T-cell (primary cell): ENCODE data around the gene BBC3. TPM values are rescaled to one million over a fixed set of nuclear protein-coding genes. Genes with fewer than 3 reads are reported as not detected.
A peak's percentile ranks its signal among the peaks of the same experiment; 100 is the strongest.

ENCODE experiments used
- ATAC-seq, 4 experiments: fragments of 200-7000 bp in 3 of 4; fragments of 150-1000 bp in 1 of 4; cut with Tn5 transposase; replicated peaks in 1 of 4; 1 replicate in 3 of 4; 2 replicates in 1 of 4; pipeline ENCODE4 v1.10.0; 2021; ENCODE audit warnings: moderate library complexity in 3 of 4, mild to moderate bottlenecking in 2 of 4, moderate number of reproducible peaks in 1 of 4
- CTCF ChIA-PET, 2 donors: fragments of 300-600 bp; sonication (Branson Sonifier 250); formaldehyde crosslinking; loops; one replicate each; lab custom pipeline; 2022; ENCODE audit warnings: antibody characterized with exemption in 2 of 2; lab: Charles Lee
- POLR2A ChIA-PET, 2 donors: fragments of 300-600 bp; sonication (Branson Sonifier 250); formaldehyde crosslinking; loops; one replicate each; lab custom pipeline; 2022; ENCODE audit warnings: antibody characterized with exemption in 2 of 2; lab: Charles Lee
- DNase-seq, 35 experiments: peaks; one replicate each; pipeline versions ENCODE4 v3.0.0 to v3.0.0-alpha.2; 2013 to 2023
- H3K27ac ChIP-seq: one replicate; pipeline ENCODE4 v1.5.1; 2013; ENCODE audit warnings: low read length
- H3K27me3 ChIP-seq, 2 experiments: replicated peaks in 1 of 2; 1 replicate in 1 of 2; 2 replicates in 1 of 2; pipeline versions ENCODE4 v1.6.1 to v1.7.0; 2013; ENCODE audit warnings: low read length in 1 of 2, mixed read lengths in 1 of 2; ENCODE audit not compliant: control insufficient read depth in 2 of 2, insufficient read depth in 2 of 2; ENCODE audit errors: extremely low read depth in 1 of 2
- H3K36me3 ChIP-seq, 2 donors: 1 replicate in 1 of 2; 2 replicates in 1 of 2; pipeline versions ENCODE4 v1.6.1 to v1.7.0; 2013; ENCODE audit warnings: low read length in 1 of 2; ENCODE audit not compliant: control insufficient read depth in 2 of 2, insufficient read depth in 1 of 2; ENCODE audit errors: extremely low read depth in 1 of 2
- H3K4me1 ChIP-seq, 2 experiments: 1 replicate in 1 of 2; 2 replicates in 1 of 2; pipeline versions ENCODE4 v1.6.1 to v1.7.0; 2013; ENCODE audit warnings: low read length in 2 of 2, mixed read lengths in 1 of 2; ENCODE audit not compliant: insufficient read depth in 2 of 2, control insufficient read depth in 1 of 2; ENCODE audit errors: extremely low read depth in 1 of 2
- H3K4me3 ChIP-seq, 2 donors: 1 replicate in 1 of 2; 2 replicates in 1 of 2; pipeline versions ENCODE4 v1.5.1 to v1.7.0; 2013; ENCODE audit warnings: mild to moderate bottlenecking in 2 of 2, low read length in 1 of 2, moderate library complexity in 1 of 2; ENCODE audit not compliant: control insufficient read depth in 1 of 2; ENCODE audit errors: extremely low read depth in 1 of 2
- H3K9me3 ChIP-seq: 2 replicates; pipeline ENCODE4 v1.7.0; 2013
- H3K27ac Mint-ChIP-seq, 2 donors: one replicate each; pipeline ENCODE4 v1.8.0; 2020 to 2021; ENCODE audit warnings: mild to moderate bottlenecking in 2 of 2, mixed read lengths in 2 of 2
- H3K27me3 Mint-ChIP-seq, 2 donors: one replicate each; pipeline ENCODE4 v1.8.0; 2021 to 2022; ENCODE audit warnings: mixed read lengths in 2 of 2
- H3K36me3 Mint-ChIP-seq: one replicate; pipeline ENCODE4 v1.8.0; 2021; ENCODE audit warnings: mixed read lengths
- H3K4me1 Mint-ChIP-seq, 3 donors: one replicate each; pipeline ENCODE4 v1.8.0; 2020 to 2022; ENCODE audit warnings: mixed read lengths in 3 of 3, mild to moderate bottlenecking in 1 of 3
- H3K4me3 Mint-ChIP-seq, 3 donors: one replicate each; pipeline ENCODE4 v1.8.0; 2020 to 2022; ENCODE audit warnings: mild to moderate bottlenecking in 3 of 3, mixed read lengths in 3 of 3, moderate library complexity in 3 of 3
- H3K9me3 Mint-ChIP-seq, 3 donors: one replicate each; pipeline ENCODE4 v1.8.0; 2020 to 2022; ENCODE audit warnings: mixed read lengths in 3 of 3
- WGBS: methylation state at CpG from one replicate; pipeline ENCODE4 v1.1.5; 2013; ENCODE audit warnings: missing lambda C conversion rate; ENCODE audit not compliant: insufficient coverage; 5-methylcytosine and 5-hydroxymethylcytosine counted together
- total RNA-seq, 35 experiments: library from RNA in 6 of 35; stranded (reverse) in 6 of 35; fragments of 120-200 nt in 1 of 35; gene quantifications; one replicate each; pipeline versions ENCODE4 v1.2.1 to v1.2.4 and lab custom pipeline; 2013 to 2026

Gene BBC3
- total RNA-seq, 5 donors from 2014 or later (not counting 1 experiment from before 2014, with no cell fraction given): 20.0 to 48.6 (median 39.2) TPM

- Mint-ChIP-seq H3K27ac (peak within 1 kb of the TSS; percentile 97 to 98), H3K4me3 (peak within 1 kb of the TSS; percentile 95 to 97 (median 96)), H3K27me3 (no peaks in the 10 kb centered on the region), H3K4me1 (peaks cover 18 to 19% (median 18%) of the 10 kb centered on the region in 3 donors), H3K9me3 (no peaks in the 10 kb centered on the region), H3K36me3 (peaks cover 8% of the 10 kb centered on the region)
- DNase-seq (peak; percentile 92 to 100 (median 99)), ATAC-seq (peak; percentile 76 to 83 (median 76))
- Histone ChIP-seq H3K4me3 (peak within 1 kb of the TSS; percentile 78 to 99), H3K36me3 (peaks cover 9 to 20% of the 10 kb centered on the region in 2 donors), H3K27ac (peak within 1 kb of the TSS; percentile 98), H3K27me3 (no peaks in the 10 kb centered on the region), H3K4me1 (peaks cover 0 to 26% of the 10 kb centered on the region in 2 experiments), H3K9me3 (no peaks in the 10 kb centered on the region)
- POLR2A ChIA-PET: interaction anchor here (0.6 to 1.3 kb wide), 6 partner anchors 18 to 427 kb away, joined by 3 to 9 read pairs (median 6); partner anchors contain the start of gene CCDC9 (in 2 of the 2)
- CTCF ChIA-PET: interaction anchor here in 1 of 2 donors (0.6 to 2.0 kb wide), 12 partner anchors 12 to 516 kb away, joined by 3 to 12 read pairs (median 6); partner anchors contain the start of genes CCDC9, DHX34 and ZC3H4
- under 1% methylated on average over 45 of the region's 72 CpGs for WGBS
These were observed 43.3 kb upstream of the BBC3 start, which contains the start of gene INAFM1 for GRCh38 chr19:47274071-47274890. Gene INAFM1, plus strand, starts transcription at chr19:47274885. Its CDS starts 35 bp downstream, at chr19:47274920.

GRCh38 chr19:47273313-47274070, 42.5 kb upstream of the BBC3 start:
- WGBS: under 1% methylated on average over 28 of the region's 54 CpGs
- H3K4me1 Mint-ChIP-seq: peaks cover 18 to 19% (median 18%) of the 10 kb centered on the region in 3 donors
- CTCF ChIA-PET: interaction anchor here in 1 of 2 donors (0.6 to 2.0 kb wide), 6 partner anchors 17 to 515 kb away, joined by 3 to 12 read pairs (median 4); partner anchors contain the start of genes CCDC9 and DHX34
- H3K36me3 Mint-ChIP-seq: peaks cover 8% of the 10 kb centered on the region
- H3K27ac Mint-ChIP-seq: peak overlapping the region; percentile 97 to 98
- POLR2A ChIA-PET: interaction anchor here in 1 of 2 donors (0.6 kb wide), 2 partner anchors 313 to 427 kb away, joined by 5 to 9 read pairs; no protein-coding TSS in a partner anchor
- no peaks in the 10 kb centered on the region for H3K9me3 Mint-ChIP-seq
- DNase-seq: peak; percentile 76 to 91 (median 85)
- peak; percentile 68 to 71 (median 69) for ATAC-seq
- Histone ChIP-seq H3K27ac (peak overlapping the region; percentile 98), H3K27me3 (no peaks in the 10 kb centered on the region), H3K4me3 (peak overlapping the region; percentile 78 to 99), H3K36me3 (peaks cover 9 to 21% of the 10 kb centered on the region in 2 donors), H3K4me1 (peaks cover 0 to 26% of the 10 kb centered on the region in 2 experiments), H3K9me3 (no peaks in the 10 kb centered on the region)
- H3K27me3 Mint-ChIP-seq: no peaks in the 10 kb centered on the region
- peak overlapping the region; percentile 95 to 97 (median 96) for H3K4me3 Mint-ChIP-seq

- Mint-ChIP-seq H3K4me1 (peaks cover 18 to 19% (median 18%) of the 10 kb centered on the region in 3 donors), H3K36me3 (peaks cover 12% of the 10 kb centered on the region), H3K27me3 (no peaks in the 10 kb centered on the region), H3K27ac (peak overlapping the region; percentile 89), H3K9me3 (no peaks in the 10 kb centered on the region), H3K4me3 (peak overlapping the region; percentile 77 to 96 (median 95))
- Histone ChIP-seq H3K4me3 (peak overlapping the region; percentile 78 to 99), H3K36me3 (peaks cover 9 to 26% of the 10 kb centered on the region in 2 donors), H3K9me3 (no peaks in the 10 kb centered on the region), H3K4me1 (peaks cover 0 to 26% of the 10 kb centered on the region in 2 experiments), H3K27me3 (no peaks in the 10 kb centered on the region), H3K27ac (peak overlapping the region; percentile 42)
- POLR2A ChIA-PET: interaction anchor here in 1 of 2 donors (0.5 kb wide), 1 partner anchor 38 kb away, joined by 3 read pairs; no protein-coding TSS in a partner anchor
- CTCF ChIA-PET: interaction anchor here (0.5 to 1.0 kb wide), 3 partner anchors 16 to 156 kb away, joined by 3 to 5 read pairs (median 3); partner anchors contain the start of gene CCDC9 (in 1 of the 2)
- DNase-seq (peak in 10 of 35 experiments; percentile 9 to 35 (median 26)), ATAC-seq (no peak)
- 60% methylated on average over 20 of the region's 42 CpGs for WGBS
These were observed 41.7 kb upstream of the BBC3 start for GRCh38 chr19:47272448-47273312.

GRCh38 chr19:47271949-47272348, 41.0 kb upstream of the BBC3 start:
- no peaks in the 10 kb centered on the region for H3K27me3 Mint-ChIP-seq
- peaks cover 17% of the 10 kb centered on the region for H3K36me3 Mint-ChIP-seq
- Histone ChIP-seq H3K9me3 (no peaks in the 10 kb centered on the region), H3K27me3 (no peaks in the 10 kb centered on the region), H3K4me1 (peaks cover 0 to 26% of the 10 kb centered on the region in 2 experiments), H3K36me3 (peaks cover 12 to 33% of the 10 kb centered on the region in 2 donors), H3K27ac (no peak overlapping the region), H3K4me3 (no peak overlapping the region)
- peaks cover 18 to 19% (median 18%) of the 10 kb centered on the region in 3 donors for H3K4me1 Mint-ChIP-seq
- no peaks in the 10 kb centered on the region for H3K9me3 Mint-ChIP-seq
- ATAC-seq (no peak), DNase-seq (no peak)
- ChIA-PET POLR2A (interaction anchor here in 1 of 2 donors (0.5 kb wide), 1 partner anchor 37 kb away, joined by 3 read pairs; no protein-coding TSS in a partner anchor), CTCF (interaction anchor here (0.5 to 1.0 kb wide), 2 partner anchors 15 to 155 kb away, joined by 3 to 5 read pairs; partner anchors contain the start of gene CCDC9 (in 1 of the 2))
- H3K27ac Mint-ChIP-seq: no peak overlapping the region
- WGBS: 93% methylated on average over 4 of the region's 6 CpGs
- peak overlapping the region in 1 of 3 donors; percentile 96 for H3K4me3 Mint-ChIP-seq

GRCh38 chr19:47270408-47270807, 39.4 kb upstream of the BBC3 start:
- Histone ChIP-seq H3K27me3 (no peaks in the 10 kb centered on the region), H3K4me1 (peaks cover 0 to 16% of the 10 kb centered on the region in 2 experiments), H3K27ac (no peak overlapping the region), H3K36me3 (peaks cover 12 to 42% of the 10 kb centered on the region in 2 donors), H3K9me3 (no peaks in the 10 kb centered on the region), H3K4me3 (no peak overlapping the region)
- no peak overlapping the region for H3K27ac Mint-ChIP-seq
- DNase-seq (no peak), ATAC-seq (no peak)
- POLR2A ChIA-PET: no interaction called here
- no peaks in the 10 kb centered on the region for H3K27me3 Mint-ChIP-seq
- H3K9me3 Mint-ChIP-seq: no peaks in the 10 kb centered on the region
- no peak overlapping the region for H3K4me3 Mint-ChIP-seq
- WGBS: 98% methylated on average over 8 of the region's 10 CpGs
- CTCF ChIA-PET: no interaction called here
- peaks cover 10 to 12% (median 11%) of the 10 kb centered on the region in 3 donors for H3K4me1 Mint-ChIP-seq
- peaks cover 22% of the 10 kb centered on the region for H3K36me3 Mint-ChIP-seq
